GM19193 (cell line): Measurements from ENCODE around the gene VPS45.

Experiments used
- POLR2A ChIP-seq: IDR thresholded peaks from 4 replicates; pipeline ENCODE4 v1.6.1; 2011; ENCODE audit not compliant: insufficient read depth, insufficient read length; ENCODE audit errors: extremely low read depth

Gene VPS45

DNA sequence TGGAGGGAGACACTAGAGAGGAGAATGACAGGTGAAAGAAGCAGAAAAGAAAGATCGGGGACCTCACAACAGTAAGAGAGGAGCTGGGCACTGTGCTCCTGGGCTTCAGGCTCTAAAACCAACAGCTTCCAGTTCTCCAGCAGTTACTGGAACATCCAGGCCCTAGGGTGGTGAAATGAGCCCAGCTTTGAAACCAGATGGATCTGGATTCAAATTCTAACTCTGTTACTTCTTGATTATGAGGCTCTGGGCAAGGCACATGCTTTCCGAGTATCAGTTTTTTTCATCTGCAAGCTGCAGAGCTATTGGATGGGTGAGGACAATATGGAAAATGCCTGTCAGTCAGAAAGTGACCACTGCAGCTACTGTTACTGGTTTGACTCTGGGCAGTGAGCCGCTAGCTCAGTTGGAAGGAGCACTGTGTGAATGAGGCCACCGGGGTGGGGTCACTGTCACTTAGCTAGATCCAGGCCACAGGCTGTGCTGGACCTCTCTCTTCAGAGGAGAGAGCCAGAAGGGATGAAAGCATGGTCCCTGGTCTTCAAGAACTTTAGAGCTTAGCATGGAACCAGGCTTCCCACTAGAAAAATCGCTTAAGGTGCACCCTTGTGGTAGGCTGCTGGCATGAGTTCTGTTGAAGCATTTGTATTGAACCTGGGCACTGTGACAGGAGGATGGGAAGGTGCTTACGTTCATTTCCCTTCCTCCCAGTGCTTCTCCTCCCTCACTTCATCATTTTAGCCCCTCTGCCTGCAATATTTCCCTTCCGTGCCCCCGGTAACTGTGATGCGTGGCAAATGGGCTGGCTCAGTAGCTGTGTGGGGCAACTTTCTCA is 94.4 kb downstream of the VPS45 start:
- TF ChIP-seq POLR2A, result peak; percentile 66

DNA sequence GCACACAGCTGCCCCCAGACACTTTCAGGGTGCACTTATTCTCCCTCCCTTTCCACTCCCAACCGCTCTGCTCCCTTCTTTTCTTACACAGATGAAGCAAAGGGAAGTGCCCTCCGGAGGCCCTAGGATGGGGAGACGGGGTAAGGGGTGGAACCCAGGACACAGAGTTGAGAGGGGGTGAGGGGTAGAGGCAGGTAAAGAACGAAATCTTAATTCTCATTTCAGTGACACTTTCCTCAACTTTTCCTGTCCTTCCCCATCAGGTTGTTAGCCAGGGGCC is 94.9 kb downstream of the VPS45 start:
- no peak for TF ChIP-seq POLR2A

- TF ChIP-seq POLR2A, result peak; percentile 56
Observed at GRCh38 chr1:150162862-150163706, 95.5 kb downstream of the VPS45 start.

GRCh38 chr1:150164224-150164623 is 96.6 kb downstream of the VPS45 start:
- TF ChIP-seq POLR2A, result no peak

DNA sequence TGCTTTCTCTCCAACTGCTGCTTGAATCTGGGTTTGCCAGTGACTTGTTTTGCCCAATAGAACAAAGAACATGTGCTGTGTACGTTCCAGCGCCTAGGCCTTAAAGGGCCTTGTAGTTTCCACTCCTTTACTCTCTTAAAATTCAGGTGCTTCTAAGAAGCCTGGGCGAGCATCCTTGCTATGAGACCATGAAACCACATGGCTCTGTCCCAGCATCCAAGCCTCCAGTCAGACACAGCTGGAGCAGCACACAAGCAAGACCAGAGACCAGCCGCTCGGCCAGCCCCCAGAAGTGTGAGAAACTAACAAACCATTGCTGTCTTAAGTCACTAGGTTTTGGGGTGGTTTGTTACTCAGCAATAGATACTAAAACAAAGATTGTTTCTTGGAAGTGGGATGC is 97.2 kb downstream of the VPS45 start:
- peak; percentile 8 for TF ChIP-seq POLR2A

DNA sequence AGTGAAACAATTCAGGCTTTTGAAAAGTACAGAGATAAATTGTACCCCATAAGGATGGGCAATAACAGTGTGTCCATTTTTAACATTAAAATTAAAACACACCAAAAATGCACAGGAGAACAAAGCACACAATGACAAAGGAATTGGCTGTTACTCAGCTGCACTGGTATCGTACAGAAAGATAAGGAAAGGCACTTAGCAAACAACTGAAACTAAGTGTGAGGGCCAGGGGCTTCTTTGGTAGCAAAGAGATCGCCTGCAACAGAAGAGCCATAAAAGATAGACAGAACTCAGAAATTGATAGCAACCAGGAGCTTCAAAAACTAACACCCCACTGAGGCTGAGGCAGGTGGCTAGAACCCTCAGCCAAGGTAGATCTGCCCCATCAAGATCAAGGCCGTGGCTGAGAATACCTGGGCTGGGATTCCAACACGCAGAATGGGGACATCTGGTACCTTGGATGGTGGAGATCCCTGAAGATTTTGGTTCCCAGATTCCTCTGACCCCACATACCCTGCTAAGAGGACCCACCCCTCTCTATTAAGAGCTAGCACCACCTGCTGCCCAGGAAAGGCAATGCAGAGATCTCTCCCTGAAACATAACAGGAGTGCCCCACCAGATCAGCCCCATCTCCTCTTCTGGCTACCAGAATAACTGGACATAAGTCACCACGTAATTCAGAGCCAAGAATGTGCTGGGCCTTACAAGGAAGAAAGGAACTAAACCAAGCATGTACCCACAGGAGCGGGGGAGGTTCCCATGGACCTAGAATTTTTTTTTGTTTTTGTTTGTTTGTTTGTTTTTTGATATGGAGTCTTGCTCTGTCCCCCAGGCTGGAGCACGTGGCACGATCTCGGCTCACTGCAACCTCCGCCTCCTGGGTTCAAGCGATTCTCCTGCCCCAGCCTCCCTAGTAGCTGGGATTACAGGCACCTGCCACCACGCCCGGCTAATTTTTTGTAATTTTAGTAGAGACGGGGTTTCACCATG is 98.3 kb downstream of the VPS45 start:
- no peak for TF ChIP-seq POLR2A

GRCh38 chr1:150168960-150169601 is 101.5 kb downstream of the VPS45 start:
- TF ChIP-seq POLR2A, result no peak

GRCh38 chr1:150171801-150172200 is 104.2 kb downstream of the VPS45 start:
- no peak for TF ChIP-seq POLR2A

GRCh38 chr1:150173141-150173585 is 105.6 kb downstream of the VPS45 start:
- TF ChIP-seq POLR2A, result no peak

- TF ChIP-seq POLR2A, result no peak
Observed at GRCh38 chr1:150176593-150176992, 109.0 kb downstream of the VPS45 start.

GRCh38 chr1:150178548-150178947 is 111.0 kb downstream of the VPS45 start:
- TF ChIP-seq POLR2A, result no peak

DNA sequence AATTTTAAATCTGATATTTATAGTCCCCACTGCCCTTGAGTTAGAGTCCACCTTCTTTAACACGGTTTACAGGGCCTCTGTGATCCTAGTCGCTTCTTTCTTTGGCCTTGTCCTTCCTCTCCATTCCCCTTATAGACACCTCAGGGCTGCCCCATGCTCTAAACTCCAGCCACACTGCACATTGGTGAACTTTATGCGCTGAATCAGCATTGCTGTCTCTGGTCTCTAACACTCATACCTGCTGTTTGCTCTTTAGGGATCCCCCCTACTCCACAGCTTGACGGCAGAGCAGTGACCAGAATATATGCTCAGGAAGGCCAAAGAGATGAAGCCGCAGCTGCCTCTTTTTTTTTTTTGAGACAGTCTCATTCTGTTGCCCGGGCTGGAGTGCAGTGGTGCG is 112.3 kb downstream of the VPS45 start:
- no peak for TF ChIP-seq POLR2A

DNA sequence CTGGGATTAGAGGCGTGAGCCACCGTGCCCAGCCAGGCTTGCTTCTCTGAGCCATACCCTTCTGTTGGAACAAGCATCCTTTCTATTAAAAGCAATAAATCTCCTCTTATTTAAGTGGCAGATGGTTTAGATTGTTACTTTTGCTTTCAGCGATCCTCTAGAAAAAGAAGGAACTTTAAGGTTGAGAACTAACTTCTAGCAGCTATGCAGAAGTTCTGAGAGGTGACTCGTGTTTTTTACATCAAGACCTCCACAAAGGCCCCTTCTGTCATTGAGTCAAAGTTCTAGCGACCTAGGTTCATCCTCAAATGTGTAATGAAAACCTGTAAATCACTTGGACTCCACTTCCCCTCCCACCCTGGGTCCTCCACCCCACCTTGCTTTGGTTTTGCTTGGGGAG is 112.9 kb downstream of the VPS45 start:
- TF ChIP-seq POLR2A, result no peak

GRCh38 chr1:150182247-150182646 is 114.7 kb downstream of the VPS45 start:
- TF ChIP-seq POLR2A, result no peak
